GM21515 (cell line): ENCODE data around the gene SRMS.

Experiments used
- ATAC-seq: cut with Tn5 transposase; IDR thresholded peaks from one replicate; pipeline ENCODE4 v1.9.1; 2021; ENCODE audit not compliant: unreplicated experiment

SRMS gene

GRCh38 chr20:63553933-63554290, 6.4 kb upstream of the SRMS start, which contains the start of gene FNDC11:
Gene FNDC11 (plus strand): TSS chr20:63554159. CDS start chr20:63555664, 1,505 bp downstream.
- no peak for ATAC-seq

- no peak for ATAC-seq
These were observed 5.8 kb upstream of the SRMS start for GRCh38 chr20:63553251-63553932.

GRCh38 chr20:63552481-63553249, 5.1 kb upstream of the SRMS start:
- ATAC-seq, result no peak

GRCh38 chr20:63551068-63551467, 3.5 kb upstream of the SRMS start:
- no peak for ATAC-seq

GRCh38 chr20:63549679-63550282, 2.2 kb upstream of the SRMS start:
- no peak for ATAC-seq

GRCh38 chr20:63549019-63549418, 1.5 kb upstream of the SRMS start:
- ATAC-seq, result no peak

- no peak for ATAC-seq
These were observed 993 bp upstream of the SRMS start for GRCh38 chr20:63548542-63548941.

GRCh38 chr20:63546956-63547724, 409 bp downstream of the SRMS start:
- no peak for ATAC-seq

- no peak for ATAC-seq
These were observed 1.1 kb downstream of the SRMS start for GRCh38 chr20:63546256-63546955.

GRCh38 chr20:63545814-63546213, 1.7 kb downstream of the SRMS start:
- ATAC-seq, result no peak

- ATAC-seq, result no peak
These were observed 2.5 kb downstream of the SRMS start for GRCh38 chr20:63544958-63545516.

GRCh38 chr20:63544241-63544957, 3.1 kb downstream of the SRMS start:
- ATAC-seq, result no peak

GRCh38 chr20:63543733-63544132, 3.8 kb downstream of the SRMS start:
- no peak for ATAC-seq

- no peak for ATAC-seq
These were observed 4.4 kb downstream of the SRMS start for GRCh38 chr20:63543131-63543530.

GRCh38 chr20:63542696-63543095, 4.9 kb downstream of the SRMS start:
- no peak for ATAC-seq

GRCh38 chr20:63542031-63542559, 5.5 kb downstream of the SRMS start:
- no peak for ATAC-seq

- no peak for ATAC-seq
These were observed 6.2 kb downstream of the SRMS start for GRCh38 chr20:63541371-63541770.

GRCh38 chr20:63540417-63541186, 6.9 kb downstream of the SRMS start:
- ATAC-seq, result no peak
